Activated naive CD4-positive, alpha-beta T cell treated with anti-CD3 and anti-CD28 coated beads, Interleukin-2, amount 50 U/mL, for 72 hours (primary cell): ENCODE measurements around the gene KRT28. TPM values are rescaled to one million over a fixed set of nuclear protein-coding genes. Genes with fewer than 3 reads are reported as not detected.

Source experiments
- ATAC-seq, 2 donors: fragments of 150-1000 bp; cut with Tn5 transposase; 2 replicates each; pipeline ENCODE4 v1.10.0; 2021; ENCODE audit warnings: mild to moderate bottlenecking in 2 of 2, moderate library complexity in 2 of 2
- DNase-seq, 2 donors: peaks; one replicate each; pipeline ENCODE4 v3.0.0; 2021 to 2022; ENCODE audit warnings: low spot score in 2 of 2
- H3K27ac Mint-ChIP-seq, 2 donors: one replicate each; pipeline ENCODE4 v1.8.0; 2022; ENCODE audit warnings: mild to moderate bottlenecking in 2 of 2, mixed read lengths in 2 of 2
- H3K36me3 Mint-ChIP-seq, 2 donors: one replicate each; pipeline ENCODE4 v1.8.0; 2022; ENCODE audit warnings: mixed read lengths in 2 of 2
- H3K9me3 Mint-ChIP-seq, 2 donors: one replicate each; pipeline ENCODE4 v1.8.0; 2022; ENCODE audit warnings: mixed read lengths in 2 of 2
- total RNA-seq, 2 donors: library from RNA; stranded (reverse); gene quantifications; one replicate each; pipeline ENCODE4 v1.2.3, GENCODE V29; 2022

The KRT28 gene
- total RNA-seq, 2 donors from 2014 or later = not detected

- H3K9me3 Mint-ChIP-seq = no peaks in the 10 kb centered on the region
Observed at GRCh38 chr17:40801157-40801556, 1.4 kb upstream of the KRT28 start.

GRCh38 chr17:40800381-40800780 lies 622 bp upstream of the KRT28 start:
- ATAC-seq = no peak
- no peak overlapping the region for H3K27ac Mint-ChIP-seq
- H3K9me3 Mint-ChIP-seq = no peaks in the 10 kb centered on the region

More at GRCh38 chr17:40801157-40801556, 1.4 kb upstream of the KRT28 start:
- no peaks in the 10 kb centered on the region for H3K36me3 Mint-ChIP-seq
- no peak overlapping the region for H3K27ac Mint-ChIP-seq
- ATAC-seq (no peak), DNase-seq (no peak)

GRCh38 chr17:40796846-40797245 lies 2.9 kb downstream of the KRT28 start:
- ATAC-seq (no peak), DNase-seq (no peak)
- Mint-ChIP-seq H3K9me3 (no peaks in the 10 kb centered on the region), H3K27ac (no peak overlapping the region), H3K36me3 (no peaks in the 10 kb centered on the region)

More at GRCh38 chr17:40800381-40800780, 622 bp upstream of the KRT28 start:
- no peaks in the 10 kb centered on the region for H3K36me3 Mint-ChIP-seq
- DNase-seq = no peak

GRCh38 chr17:40795019-40795667 lies 4.6 kb downstream of the KRT28 start:
- no peak for DNase-seq
- Mint-ChIP-seq H3K27ac (peak overlapping the region in 1 of 2 donors; percentile 55), H3K36me3 (no peaks in the 10 kb centered on the region), H3K9me3 (no peaks in the 10 kb centered on the region)
- ATAC-seq = no peak

GRCh38 chr17:40794466-40794865 lies 5.3 kb downstream of the KRT28 start:
- Mint-ChIP-seq H3K36me3 (no peaks in the 10 kb centered on the region), H3K9me3 (no peaks in the 10 kb centered on the region), H3K27ac (no peak overlapping the region)
- DNase-seq = no peak
- no peak for ATAC-seq

- Mint-ChIP-seq H3K27ac (no peak overlapping the region), H3K9me3 (no peaks in the 10 kb centered on the region), H3K36me3 (no peaks in the 10 kb centered on the region)
- DNase-seq (no peak), ATAC-seq (no peak)
Observed at GRCh38 chr17:40793832-40794231, 5.9 kb downstream of the KRT28 start.

GRCh38 chr17:40791787-40792436 lies 7.8 kb downstream of the KRT28 start:
- H3K9me3 Mint-ChIP-seq = no peaks in the 10 kb centered on the region
- no peak for DNase-seq
- no peak overlapping the region for H3K27ac Mint-ChIP-seq
- no peak for ATAC-seq
- no peaks in the 10 kb centered on the region for H3K36me3 Mint-ChIP-seq

- no peaks in the 10 kb centered on the region for H3K9me3 Mint-ChIP-seq
- no peaks in the 10 kb centered on the region for H3K36me3 Mint-ChIP-seq
- H3K27ac Mint-ChIP-seq = no peak overlapping the region
- no peak for DNase-seq
- ATAC-seq = no peak
Observed at GRCh38 chr17:40791111-40791510, 8.6 kb downstream of the KRT28 start.

GRCh38 chr17:40782450-40782849 lies 17.3 kb downstream of the KRT28 start, which contains the start of gene KRT27:
KRT27 (minus strand) TSS chr17:40782550; CDS start chr17:40782493, 57 bp downstream.
- no peak for DNase-seq
- Mint-ChIP-seq H3K36me3 (no peaks in the 10 kb centered on the region), H3K9me3 (no peaks in the 10 kb centered on the region), H3K27ac (no peak within 1 kb of the TSS)
- no peak for ATAC-seq

- ATAC-seq (no peak), DNase-seq (peak in 1 of 2 donors; percentile 21)
- Mint-ChIP-seq H3K36me3 (no peaks in the 10 kb centered on the region), H3K27ac (no peak overlapping the region), H3K9me3 (no peaks in the 10 kb centered on the region)
Observed at GRCh38 chr17:40779181-40779909, 20.4 kb downstream of the KRT28 start.

GRCh38 chr17:40778461-40778860 lies 21.3 kb downstream of the KRT28 start:
- ATAC-seq = no peak

GRCh38 chr17:40777971-40778370 lies 21.8 kb downstream of the KRT28 start:
- no peak for ATAC-seq
- no peaks in the 10 kb centered on the region for H3K9me3 Mint-ChIP-seq
- no peak for DNase-seq
- no peaks in the 10 kb centered on the region for H3K36me3 Mint-ChIP-seq
- no peak overlapping the region for H3K27ac Mint-ChIP-seq

More at GRCh38 chr17:40778461-40778860, 21.3 kb downstream of the KRT28 start:
- Mint-ChIP-seq H3K9me3 (no peaks in the 10 kb centered on the region), H3K27ac (no peak overlapping the region), H3K36me3 (no peaks in the 10 kb centered on the region)
- no peak for DNase-seq

- ATAC-seq (no peak), DNase-seq (no peak)
- no peak overlapping the region for H3K27ac Mint-ChIP-seq
- H3K9me3 Mint-ChIP-seq = no peaks in the 10 kb centered on the region
- H3K36me3 Mint-ChIP-seq = no peaks in the 10 kb centered on the region
Observed at GRCh38 chr17:40777459-40777858, 22.3 kb downstream of the KRT28 start.

- Mint-ChIP-seq H3K9me3 (no peaks in the 10 kb centered on the region), H3K36me3 (no peaks in the 10 kb centered on the region), H3K27ac (no peak overlapping the region)
- ATAC-seq (no peak), DNase-seq (no peak)
Observed at GRCh38 chr17:40775945-40776344, 23.8 kb downstream of the KRT28 start.

- ATAC-seq = no peak
- Mint-ChIP-seq H3K27ac (no peak within 1 kb of the TSS), H3K36me3 (no peaks in the 10 kb centered on the region)
Observed at GRCh38 chr17:40772101-40772500, 27.7 kb downstream of the KRT28 start, which contains the start of gene KRT26. KRT26 (minus strand) TSS chr17:40772201; CDS start chr17:40772113, 88 bp downstream.

GRCh38 chr17:40765657-40766056 lies 34.1 kb downstream of the KRT28 start:
- DNase-seq (no peak), ATAC-seq (no peak)
- peaks cover 18 to 23% of the 10 kb centered on the region in 2 donors for H3K9me3 Mint-ChIP-seq
- H3K36me3 Mint-ChIP-seq = peaks cover 14 to 15% of the 10 kb centered on the region in 2 donors
- no peak overlapping the region for H3K27ac Mint-ChIP-seq

More at GRCh38 chr17:40772101-40772500, 27.7 kb downstream of the KRT28 start, which contains the start of gene KRT26:
- H3K9me3 Mint-ChIP-seq = no peaks in the 10 kb centered on the region
- no peak for DNase-seq

- DNase-seq (no peak), ATAC-seq (no peak)
- peaks cover 15 to 21% of the 10 kb centered on the region in 2 donors for H3K36me3 Mint-ChIP-seq
- H3K27ac Mint-ChIP-seq = no peak overlapping the region
- peaks cover 23 to 28% of the 10 kb centered on the region in 2 donors for H3K9me3 Mint-ChIP-seq
Observed at GRCh38 chr17:40763752-40764151, 36.0 kb downstream of the KRT28 start.
